ENCODE results near the gene TYMP.

Gene TYMP

DNA sequence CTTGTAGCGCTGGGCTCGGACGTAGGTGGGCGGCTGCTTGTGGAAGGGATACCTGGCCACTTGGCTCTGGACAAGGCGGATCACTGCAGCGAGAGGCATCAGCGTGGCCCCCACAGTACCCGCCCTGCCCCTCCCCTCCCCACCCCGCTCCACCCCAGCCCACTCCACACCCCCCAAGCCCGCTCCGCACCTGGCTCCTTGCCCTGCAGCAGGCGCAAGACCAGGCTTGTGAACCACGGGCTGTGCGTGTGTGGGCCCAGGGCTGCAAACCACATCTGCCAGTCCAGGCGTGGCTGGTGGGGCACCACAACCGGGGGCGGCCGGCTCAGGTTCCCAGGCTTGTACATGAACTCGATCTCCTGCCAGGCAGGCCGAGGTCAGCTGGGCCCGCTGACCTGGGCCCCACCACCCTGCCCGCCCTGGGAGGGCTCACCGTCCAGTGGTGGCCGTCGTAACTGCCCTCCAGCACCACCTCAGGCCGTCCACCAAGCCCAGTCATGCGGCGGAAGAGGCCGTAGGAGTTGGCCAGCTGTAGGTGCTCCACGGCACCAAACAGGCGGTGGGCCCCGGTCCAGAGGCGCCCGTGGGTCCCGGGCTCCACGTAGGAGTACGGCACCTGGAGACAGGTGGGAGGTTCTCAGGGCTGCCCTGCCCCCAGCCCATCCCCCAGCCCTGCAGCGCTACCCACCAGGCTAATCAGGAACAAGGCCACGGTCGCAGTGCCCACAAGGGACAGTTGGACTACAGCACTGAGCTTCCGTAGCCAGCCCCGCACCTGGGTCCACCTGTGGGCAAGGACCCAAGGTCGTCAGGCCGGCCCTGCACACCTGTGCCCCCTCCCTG, 25.2 kb downstream of the TYMP start:
- no peak for DNase-seq

DNA sequence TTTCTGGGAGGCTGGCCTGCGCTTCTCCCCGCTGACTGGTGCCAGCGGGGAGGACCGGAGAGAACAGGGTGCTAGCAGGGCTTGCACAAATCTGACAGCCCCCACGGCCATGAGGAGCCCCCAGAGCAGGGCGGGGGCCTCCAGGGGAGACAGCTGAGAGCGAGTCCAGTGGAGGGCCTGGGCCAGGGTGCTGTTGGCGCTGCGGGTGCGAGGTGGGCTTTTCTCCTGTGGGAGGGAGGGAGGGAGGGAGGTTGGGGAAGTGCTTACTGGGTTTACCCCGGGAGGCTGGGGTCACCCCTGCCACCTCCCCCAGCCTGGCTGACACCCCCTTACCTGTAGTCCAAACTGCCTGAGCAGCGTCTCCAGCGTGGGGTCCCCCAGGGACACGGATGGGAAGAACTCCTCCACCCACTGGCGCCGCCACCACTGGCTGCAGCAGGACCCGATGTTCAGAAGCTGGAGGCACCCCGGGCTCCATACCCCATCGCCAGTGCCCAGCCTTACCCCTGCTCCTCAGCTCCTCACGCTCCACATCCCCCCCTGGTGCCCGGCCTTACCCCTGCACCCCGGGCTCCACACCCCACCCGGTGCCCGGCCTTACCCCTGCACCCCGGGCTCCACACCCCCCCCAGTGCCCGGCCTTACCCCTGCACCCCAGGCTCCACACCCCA, 26.2 kb downstream of the TYMP start:
- DNase-seq: no peak

GRCh38 chr22:50502628-50503474, 27.0 kb downstream of the TYMP start:
- DNase-seq: no peak

DNA sequence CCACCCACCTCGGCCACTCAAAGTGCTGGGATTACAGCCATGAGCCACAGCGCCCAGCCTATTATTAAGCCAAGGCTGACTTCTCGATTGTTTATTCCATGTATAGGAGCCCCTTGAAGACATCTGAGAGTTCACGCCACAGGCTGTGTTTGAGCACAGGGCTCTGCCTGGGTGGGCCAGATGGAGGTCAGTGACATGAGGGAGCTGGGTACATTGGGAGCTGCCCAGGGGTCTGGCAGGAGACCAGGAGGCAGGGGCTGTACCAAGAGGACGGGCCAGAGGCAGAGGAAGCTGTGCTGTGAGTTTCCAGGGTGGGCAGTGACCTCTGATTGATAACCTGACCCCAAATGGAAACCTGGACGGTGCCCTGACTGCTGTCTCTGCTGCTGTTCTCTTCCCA, 27.7 kb downstream of the TYMP start:
- DNase-seq: no peak

DNA sequence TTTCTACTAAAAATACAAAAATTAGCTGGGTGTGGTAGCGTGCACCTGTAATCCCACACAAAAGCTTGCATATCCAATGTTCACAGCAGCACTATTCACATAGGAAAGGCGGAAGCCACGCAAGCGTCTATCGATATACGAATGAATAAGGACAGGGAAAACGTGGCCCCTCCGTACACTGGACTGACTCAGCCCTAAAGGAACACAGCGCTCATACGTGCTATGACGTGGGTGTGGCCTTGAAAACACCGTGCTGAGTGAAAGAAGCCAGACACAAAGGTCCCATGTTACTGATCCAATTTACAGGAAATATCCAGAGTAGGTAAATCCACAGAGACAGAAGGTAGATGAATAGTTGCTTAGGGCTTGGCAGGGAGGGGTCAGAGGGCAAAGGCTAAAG, 29.4 kb downstream of the TYMP start:
- DNase-seq: no peak

GRCh38 chr22:50498322-50498890, 31.4 kb downstream of the TYMP start:
- DNase-seq: peak; percentile 82 to 90

GRCh38 chr22:50497093-50497492, 32.7 kb downstream of the TYMP start:
- no peak for DNase-seq

- no peak for DNase-seq
Measured at GRCh38 chr22:50490531-50491308, 39.1 kb downstream of the TYMP start.

DNA sequence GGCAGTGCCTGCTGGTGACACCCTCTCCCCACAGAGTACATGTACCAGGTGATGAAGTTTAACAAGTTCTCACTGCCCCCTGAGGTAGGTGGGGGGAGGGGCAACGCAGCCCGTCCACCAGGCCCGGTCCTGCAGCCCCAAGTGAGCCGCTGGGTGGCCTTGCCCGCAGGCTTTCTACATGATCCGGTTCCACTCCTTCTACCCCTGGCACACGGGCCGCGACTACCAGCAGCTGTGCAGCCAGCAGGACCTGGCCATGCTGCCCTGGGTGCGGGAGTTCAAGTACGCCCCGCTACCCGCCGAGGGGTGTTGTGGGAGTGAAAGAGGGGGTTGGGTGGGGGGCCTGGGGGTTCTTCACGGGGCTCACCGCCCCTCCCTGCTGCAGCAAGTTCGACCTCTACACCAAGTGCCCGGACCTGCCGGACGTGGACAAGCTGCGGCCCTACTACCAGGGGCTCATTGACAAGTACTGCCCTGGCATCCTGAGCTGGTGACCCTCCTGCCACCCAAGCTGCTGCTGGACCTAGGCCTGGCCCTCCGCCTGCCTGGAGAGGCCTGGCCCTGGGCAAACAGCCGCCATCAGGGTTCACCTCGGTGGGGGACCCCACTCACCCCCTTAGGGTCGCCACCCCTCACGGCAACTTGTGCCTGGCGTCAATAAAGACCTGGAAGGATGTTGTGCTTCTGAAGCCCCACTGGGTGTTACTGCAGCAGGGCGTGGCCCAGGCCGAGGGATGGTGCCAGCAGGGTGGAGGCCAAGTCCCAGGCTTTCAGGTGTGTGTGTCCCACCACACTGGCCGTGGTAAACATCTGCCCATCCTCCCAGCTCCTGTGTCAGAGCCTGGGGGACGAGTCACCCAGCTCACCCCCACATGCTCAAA, 40.2 kb downstream of the TYMP start:
- DNase-seq: no peak

DNA sequence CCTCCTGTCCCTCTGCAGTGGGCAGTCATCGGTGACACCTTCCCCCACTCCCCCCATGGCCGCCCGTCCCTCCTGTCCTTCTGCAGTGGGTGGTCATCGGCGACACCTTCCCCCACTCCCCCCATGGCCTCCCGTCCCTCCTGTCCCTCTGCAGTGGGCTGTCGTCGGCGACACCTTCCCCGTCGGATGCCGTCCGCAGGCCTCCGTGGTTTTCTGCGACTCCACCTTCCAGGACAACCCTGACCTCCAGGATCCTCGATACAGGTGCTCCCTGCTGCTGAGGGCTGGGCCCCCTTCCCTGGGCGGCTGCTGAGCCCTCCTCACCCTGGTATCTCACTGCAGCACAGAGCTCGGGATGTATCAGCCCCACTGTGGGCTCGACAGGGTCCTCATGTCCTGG, 40.9 kb downstream of the TYMP start:
- no peak for DNase-seq

- no peak for DNase-seq
Measured at GRCh38 chr22:50488006-50488677, 41.7 kb downstream of the TYMP start.

DNA sequence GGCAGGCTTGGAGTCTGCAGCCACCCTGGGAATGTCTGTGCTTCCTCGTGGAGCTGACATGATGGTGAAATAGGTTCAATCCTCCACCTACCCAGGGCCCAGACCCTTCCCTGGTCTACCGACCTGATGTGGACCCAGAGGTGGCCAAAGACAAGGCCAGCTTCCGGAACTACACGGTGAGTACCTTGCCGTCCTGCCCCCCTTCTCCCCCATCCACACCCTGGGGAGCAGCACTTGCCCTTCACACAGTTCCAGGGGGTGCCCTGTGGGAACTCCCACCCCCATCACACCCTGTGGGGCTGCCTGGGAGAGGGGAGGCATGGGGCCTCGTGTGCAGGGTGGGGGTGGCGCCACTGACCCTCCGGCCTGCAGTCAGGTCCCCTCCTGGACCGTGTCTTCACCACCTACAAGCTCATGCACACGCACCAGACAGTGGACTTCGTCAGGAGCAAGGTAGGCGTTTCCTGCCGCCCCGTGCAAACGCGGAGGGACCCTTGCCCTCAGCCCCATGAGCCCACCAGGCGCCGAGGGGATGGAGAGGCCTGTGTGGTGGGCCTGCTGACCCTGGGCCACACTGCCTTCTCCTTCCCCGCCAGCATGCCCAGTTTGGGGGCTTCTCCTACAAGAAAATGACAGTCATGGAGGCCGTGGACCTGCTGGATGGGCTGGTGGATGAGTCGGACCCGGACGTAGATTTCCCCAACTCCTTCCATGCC, 42.4 kb downstream of the TYMP start:
- DNase-seq: no peak

GRCh38 chr22:50486561-50487289, 43.1 kb downstream of the TYMP start, which contains the start of gene MIOX:
Gene MIOX (plus strand): TSS chr22:50486859. CDS start chr22:50486898, 39 bp downstream.
- DNase-seq: no peak

DNA sequence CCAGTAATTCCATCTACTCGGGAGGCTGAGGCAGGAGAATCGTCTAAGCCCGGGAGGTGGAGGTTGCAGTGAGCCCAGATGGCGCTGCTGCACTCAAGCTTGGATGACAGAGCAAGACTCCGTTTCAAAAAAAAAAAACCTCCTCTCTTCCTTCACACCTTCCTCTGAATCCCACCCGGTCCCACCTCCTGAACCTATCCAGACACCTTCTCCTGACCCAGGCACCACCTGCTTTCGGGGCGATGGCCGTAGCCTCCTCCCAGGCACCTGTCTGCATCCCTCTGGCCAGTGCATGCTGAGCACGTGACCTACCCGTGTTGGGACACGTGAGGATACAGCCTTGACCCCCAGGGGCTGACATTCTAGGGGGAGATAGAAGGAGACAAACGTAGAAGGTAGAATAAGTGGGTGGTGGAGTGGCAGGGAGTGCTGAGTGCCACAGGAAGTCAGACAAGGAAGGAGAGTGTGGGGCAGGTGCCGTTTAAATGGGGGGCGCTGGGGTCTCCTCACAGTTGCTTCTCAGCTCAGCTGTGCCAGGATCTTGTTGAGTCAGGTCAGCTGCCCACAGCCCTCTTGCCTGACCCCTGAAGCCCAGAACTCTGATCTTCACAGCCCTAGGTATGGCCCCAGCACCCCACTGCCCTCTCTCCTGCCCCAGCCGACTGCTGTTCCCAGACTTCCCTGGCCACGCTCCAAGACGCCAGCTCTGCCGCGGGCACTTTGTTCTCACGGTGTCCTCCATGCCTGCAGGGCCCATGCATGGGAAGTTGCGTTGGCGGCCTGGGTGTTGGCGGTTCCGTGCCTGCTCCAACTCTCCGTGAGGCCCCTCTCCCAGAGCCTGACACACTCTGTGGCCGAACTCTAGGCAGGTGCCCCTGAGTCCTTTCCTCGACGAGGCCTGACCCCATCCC, 44.3 kb downstream of the TYMP start:
- peak in 1 of 2 experiments; percentile 49 for DNase-seq

- DNase-seq: no peak
Measured at GRCh38 chr22:50483977-50484853, 45.6 kb downstream of the TYMP start.

DNA sequence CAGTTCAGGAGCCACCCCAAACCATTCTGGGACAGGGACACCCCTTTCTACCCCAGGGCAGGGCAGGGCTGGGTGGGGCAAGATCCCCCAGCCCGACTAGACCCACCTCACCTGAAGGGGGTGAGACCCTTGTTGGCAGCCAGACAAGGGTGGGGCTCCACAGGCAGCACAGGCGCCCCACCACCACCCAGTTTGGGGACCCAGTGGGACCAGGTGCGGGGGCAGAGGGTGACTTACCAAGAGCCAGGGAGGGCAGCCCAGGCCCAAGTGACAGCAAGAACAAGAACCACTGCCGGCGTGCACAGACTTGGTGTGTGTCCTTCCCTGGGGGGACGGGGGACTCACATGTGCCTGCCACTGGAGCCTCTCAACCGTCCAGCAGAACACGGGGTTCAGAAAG, 46.3 kb downstream of the TYMP start:
- DNase-seq: no peak

- DNase-seq: no peak
Measured at GRCh38 chr22:50483106-50483505, 46.7 kb downstream of the TYMP start.

Data from SHP77 (cell line).